ENCODE results near the gene PIP5K1B.

PIP5K1B gene

DNA sequence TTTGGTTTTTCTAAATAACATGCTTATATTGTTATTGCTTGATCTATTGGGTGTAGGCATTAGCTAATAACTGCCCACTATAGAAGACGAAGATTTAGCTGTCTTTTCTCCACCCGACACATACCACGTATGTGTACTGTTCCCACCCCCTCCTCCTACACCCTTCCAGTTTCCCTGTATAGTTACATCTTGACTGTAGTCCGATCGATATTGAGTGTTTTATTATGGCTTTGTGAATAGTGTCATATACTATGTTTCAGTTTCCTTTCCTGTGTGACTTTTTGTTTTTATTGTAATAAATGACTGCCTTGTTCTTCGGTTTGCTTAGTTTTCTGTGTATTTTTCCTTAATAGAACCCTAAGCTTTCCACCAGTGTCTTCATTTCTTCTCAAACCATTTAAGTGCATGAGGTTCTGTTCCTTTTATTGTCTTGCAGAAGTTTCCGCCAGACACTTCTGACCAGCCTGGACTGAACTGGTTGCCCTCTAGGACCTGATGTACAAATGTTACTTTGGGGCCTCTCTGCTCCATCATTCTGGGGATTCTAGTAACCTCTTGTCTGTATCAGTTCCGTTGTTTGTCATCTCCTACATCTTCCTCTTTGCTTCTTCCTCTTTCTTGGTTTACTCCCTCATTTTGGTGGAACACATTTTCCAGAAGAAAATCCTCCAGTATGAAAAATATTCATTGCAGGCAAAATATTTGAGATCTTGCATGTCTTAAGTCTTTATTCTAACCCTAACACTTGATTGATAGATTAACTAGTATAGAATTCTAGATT, 247.0 kb downstream of the PIP5K1B start:
- Histone ChIP-seq H3K79me2 (ENCODE audit: control insufficient read depth, insufficient read depth, low read length, unreplicated experiment) (no peaks in the 10 kb centered on the region), H3K27ac (ENCODE audit: low read depth, low read length) (no peak overlapping the region), H3K27me3 (ENCODE audit: insufficient read depth, low read length) (peaks cover 32% of the 10 kb centered on the region), H3K36me3 (ENCODE audit: insufficient read depth, low read length) (no peaks in the 10 kb centered on the region), H3K4me1 (ENCODE audit: control insufficient read depth, insufficient read depth, low read length, unreplicated experiment) (no peaks in the 10 kb centered on the region), H3K4me3 (ENCODE audit: low read depth, low read length) (no peak overlapping the region), H2AFZ (ENCODE audit: low read length, unreplicated experiment) (no peak overlapping the region)

DNA sequence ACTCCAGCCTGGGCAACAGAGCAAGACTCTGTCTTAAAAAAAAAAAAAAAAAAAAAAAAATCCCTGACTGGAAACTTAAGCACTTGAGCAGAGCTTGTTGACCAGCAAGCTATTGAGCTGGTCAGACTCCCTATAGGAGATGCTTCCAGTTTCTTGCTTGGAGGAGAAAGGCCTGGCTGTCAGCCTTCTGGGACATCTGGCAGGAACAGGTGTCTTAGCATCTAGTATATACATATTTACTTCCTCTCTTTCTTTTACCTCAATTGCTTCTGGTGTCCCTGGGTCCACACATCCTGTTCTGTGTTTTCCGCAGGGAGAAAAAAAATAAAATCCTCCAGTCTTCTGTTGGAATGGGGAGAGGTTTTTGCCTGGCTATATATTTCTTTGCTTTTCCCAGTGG, 248.7 kb downstream of the PIP5K1B start:
- no peak overlapping the region for H3K4me3 ChIP-seq (ENCODE audit: low read depth, low read length)
- H3K36me3 ChIP-seq (ENCODE audit: insufficient read depth, low read length) = no peaks in the 10 kb centered on the region
- peaks cover 23% of the 10 kb centered on the region for H3K27me3 ChIP-seq (ENCODE audit: insufficient read depth, low read length)
- H2AFZ ChIP-seq (ENCODE audit: low read length, unreplicated experiment) = no peak overlapping the region
- no peak overlapping the region for H3K27ac ChIP-seq (ENCODE audit: low read depth, low read length)
- H3K79me2 ChIP-seq (ENCODE audit: control insufficient read depth, insufficient read depth, low read length, unreplicated experiment) = no peaks in the 10 kb centered on the region
- H3K4me1 ChIP-seq (ENCODE audit: control insufficient read depth, insufficient read depth, low read length, unreplicated experiment) = no peaks in the 10 kb centered on the region

DNA sequence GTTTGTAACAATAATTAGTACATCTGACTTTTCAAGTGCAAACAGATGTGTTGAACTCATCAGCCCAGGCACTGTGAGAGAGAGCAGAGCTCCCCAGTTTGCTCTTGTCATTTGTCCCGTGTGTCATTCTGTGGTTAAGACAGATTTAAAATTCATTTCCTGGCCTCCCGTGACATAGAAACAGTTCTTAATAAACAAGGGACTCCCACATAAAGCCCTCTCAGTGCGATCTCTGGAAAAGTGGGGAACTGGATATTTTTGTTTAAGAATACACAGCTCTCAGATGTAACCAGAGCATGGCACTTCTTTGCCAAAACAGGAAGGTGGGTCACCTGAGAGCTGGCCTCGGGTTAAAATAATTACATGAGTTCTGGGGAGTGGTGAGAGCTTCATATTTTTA, 250.3 kb downstream of the PIP5K1B start:
- Histone ChIP-seq H3K79me2 (ENCODE audit: control insufficient read depth, insufficient read depth, low read length, unreplicated experiment) (no peaks in the 10 kb centered on the region), H2AFZ (ENCODE audit: low read length, unreplicated experiment) (no peak overlapping the region), H3K4me1 (ENCODE audit: control insufficient read depth, insufficient read depth, low read length, unreplicated experiment) (no peaks in the 10 kb centered on the region), H3K4me3 (ENCODE audit: low read depth, low read length) (no peak overlapping the region), H3K27ac (ENCODE audit: low read depth, low read length) (no peak overlapping the region), H3K27me3 (ENCODE audit: insufficient read depth, low read length) (peaks cover 30% of the 10 kb centered on the region), H3K36me3 (ENCODE audit: insufficient read depth, low read length) (no peaks in the 10 kb centered on the region)

GRCh38 chr9:68957479-68957878, 252.4 kb downstream of the PIP5K1B start:
- peaks cover 29% of the 10 kb centered on the region for H3K27me3 ChIP-seq (ENCODE audit: insufficient read depth, low read length)
- no peaks in the 10 kb centered on the region for H3K36me3 ChIP-seq (ENCODE audit: insufficient read depth, low read length)

DNA sequence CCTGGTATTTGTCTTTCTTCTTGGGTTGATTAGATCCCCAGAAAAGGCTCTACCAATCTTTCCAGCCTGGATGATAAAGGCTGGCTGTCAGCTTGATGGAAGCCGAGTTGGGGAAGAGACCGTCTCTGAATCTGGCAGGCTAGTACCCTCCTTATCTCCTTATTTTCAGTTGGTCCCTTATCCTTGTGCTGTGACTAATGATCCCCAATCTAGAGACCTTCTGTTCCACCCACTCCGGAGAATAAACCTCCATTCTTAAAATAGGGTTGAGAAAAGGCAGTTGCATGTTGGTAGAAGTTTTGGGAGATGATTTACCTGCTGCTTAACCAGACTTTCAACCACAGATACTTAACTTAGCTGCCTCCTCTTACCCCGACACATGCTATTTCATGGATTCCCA, 256.5 kb downstream of the PIP5K1B start:
- H3K4me3 ChIP-seq (ENCODE audit: low read depth, low read length) = no peak overlapping the region
- peaks cover 33% of the 10 kb centered on the region for H3K27me3 ChIP-seq (ENCODE audit: insufficient read depth, low read length)
- H2AFZ ChIP-seq (ENCODE audit: low read length, unreplicated experiment) = no peak overlapping the region
- H3K79me2 ChIP-seq (ENCODE audit: control insufficient read depth, insufficient read depth, low read length, unreplicated experiment) = no peaks in the 10 kb centered on the region
- H3K36me3 ChIP-seq (ENCODE audit: insufficient read depth, low read length) = no peaks in the 10 kb centered on the region
- no peak overlapping the region for H3K27ac ChIP-seq (ENCODE audit: low read depth, low read length)
- no peaks in the 10 kb centered on the region for H3K4me1 ChIP-seq (ENCODE audit: control insufficient read depth, insufficient read depth, low read length, unreplicated experiment)

More at GRCh38 chr9:68957479-68957878, 252.4 kb downstream of the PIP5K1B start:
- Histone ChIP-seq H3K79me2 (ENCODE audit: control insufficient read depth, insufficient read depth, low read length, unreplicated experiment) (no peaks in the 10 kb centered on the region), H3K4me1 (ENCODE audit: control insufficient read depth, insufficient read depth, low read length, unreplicated experiment) (no peaks in the 10 kb centered on the region), H3K4me3 (ENCODE audit: low read depth, low read length) (no peak overlapping the region), H3K27ac (ENCODE audit: low read depth, low read length) (no peak overlapping the region), H2AFZ (ENCODE audit: low read length, unreplicated experiment) (no peak overlapping the region)

GRCh38 chr9:68963416-68963815, 258.4 kb downstream of the PIP5K1B start:
- no peak overlapping the region for H2AFZ ChIP-seq (ENCODE audit: low read length, unreplicated experiment)
- H3K36me3 ChIP-seq (ENCODE audit: insufficient read depth, low read length) = no peaks in the 10 kb centered on the region
- no peak overlapping the region for H3K4me3 ChIP-seq (ENCODE audit: low read depth, low read length)
- no peaks in the 10 kb centered on the region for H3K4me1 ChIP-seq (ENCODE audit: control insufficient read depth, insufficient read depth, low read length, unreplicated experiment)
- peaks cover 33% of the 10 kb centered on the region for H3K27me3 ChIP-seq (ENCODE audit: insufficient read depth, low read length)
- no peaks in the 10 kb centered on the region for H3K79me2 ChIP-seq (ENCODE audit: control insufficient read depth, insufficient read depth, low read length, unreplicated experiment)
- no peak overlapping the region for H3K27ac ChIP-seq (ENCODE audit: low read depth, low read length)

- Histone ChIP-seq H3K79me2 (ENCODE audit: control insufficient read depth, insufficient read depth, low read length, unreplicated experiment) (no peaks in the 10 kb centered on the region), H3K4me3 (ENCODE audit: low read depth, low read length) (no peak overlapping the region), H2AFZ (ENCODE audit: low read length, unreplicated experiment) (no peak overlapping the region), H3K27me3 (ENCODE audit: insufficient read depth, low read length) (peaks cover 33% of the 10 kb centered on the region), H3K4me1 (ENCODE audit: control insufficient read depth, insufficient read depth, low read length, unreplicated experiment) (no peaks in the 10 kb centered on the region), H3K36me3 (ENCODE audit: insufficient read depth, low read length) (no peaks in the 10 kb centered on the region), H3K27ac (ENCODE audit: low read depth, low read length) (no peak overlapping the region)
Measured at GRCh38 chr9:68964102-68964541, 259.1 kb downstream of the PIP5K1B start.

DNA sequence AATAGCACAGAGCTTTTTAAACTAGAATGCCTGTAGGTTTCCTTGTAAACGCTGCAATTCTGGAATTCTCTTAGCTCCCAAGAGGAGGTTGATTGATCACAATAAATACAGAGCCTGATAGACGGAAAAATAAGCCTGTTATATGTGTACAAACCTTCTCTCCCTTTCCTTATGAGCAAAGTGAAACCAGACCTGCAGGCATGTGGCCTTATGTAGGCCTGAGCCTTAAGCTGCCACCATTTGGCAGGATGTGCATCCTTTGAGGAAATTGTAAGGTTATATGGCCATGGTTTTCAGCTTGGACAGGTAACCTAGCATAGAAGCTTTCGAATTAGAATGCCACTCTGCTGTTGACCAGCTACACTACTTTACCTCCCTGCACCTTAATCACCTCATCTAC, 259.7 kb downstream of the PIP5K1B start:
- no peak overlapping the region for H3K4me3 ChIP-seq (ENCODE audit: low read depth, low read length)
- no peak overlapping the region for H3K27ac ChIP-seq (ENCODE audit: low read depth, low read length)
- no peak overlapping the region for H2AFZ ChIP-seq (ENCODE audit: low read length, unreplicated experiment)

GRCh38 chr9:68966496-68966944, 261.5 kb downstream of the PIP5K1B start:
- Histone ChIP-seq H3K4me3 (ENCODE audit: low read depth, low read length) (no peak overlapping the region), H3K27ac (ENCODE audit: low read depth, low read length) (no peak overlapping the region), H3K27me3 (ENCODE audit: insufficient read depth, low read length) (peaks cover 24% of the 10 kb centered on the region), H3K36me3 (ENCODE audit: insufficient read depth, low read length) (no peaks in the 10 kb centered on the region), H2AFZ (ENCODE audit: low read length, unreplicated experiment) (no peak overlapping the region), H3K4me1 (ENCODE audit: control insufficient read depth, insufficient read depth, low read length, unreplicated experiment) (no peaks in the 10 kb centered on the region), H3K79me2 (ENCODE audit: control insufficient read depth, insufficient read depth, low read length, unreplicated experiment) (no peaks in the 10 kb centered on the region)

More for the DNA sequence above, 259.7 kb downstream of the PIP5K1B start:
- Histone ChIP-seq H3K79me2 (ENCODE audit: control insufficient read depth, insufficient read depth, low read length, unreplicated experiment) (no peaks in the 10 kb centered on the region), H3K4me1 (ENCODE audit: control insufficient read depth, insufficient read depth, low read length, unreplicated experiment) (no peaks in the 10 kb centered on the region), H3K36me3 (ENCODE audit: insufficient read depth, low read length) (no peaks in the 10 kb centered on the region), H3K27me3 (ENCODE audit: insufficient read depth, low read length) (peaks cover 30% of the 10 kb centered on the region)

DNA sequence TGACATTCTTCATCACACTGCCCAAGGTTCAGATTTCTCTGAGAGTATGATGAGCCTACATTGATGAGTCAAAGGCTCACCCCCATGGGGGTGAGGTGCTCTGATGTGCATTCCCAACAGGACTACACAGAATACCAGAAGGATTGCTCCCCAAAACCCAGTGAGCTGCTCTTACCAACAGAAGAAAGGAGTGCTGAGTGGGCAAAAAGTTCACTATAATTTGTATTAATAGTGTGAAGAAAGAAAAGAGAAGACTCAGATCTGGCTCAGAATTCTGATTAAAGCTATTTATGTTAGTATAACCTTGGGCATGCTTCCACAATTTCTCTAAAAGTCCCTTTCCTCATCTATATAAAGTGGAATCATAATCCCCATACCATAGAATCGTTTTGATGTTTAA, 262.8 kb downstream of the PIP5K1B start:
- no peak overlapping the region for H2AFZ ChIP-seq (ENCODE audit: low read length, unreplicated experiment)
- H3K27ac ChIP-seq (ENCODE audit: low read depth, low read length) = no peak overlapping the region
- H3K4me1 ChIP-seq (ENCODE audit: control insufficient read depth, insufficient read depth, low read length, unreplicated experiment) = no peaks in the 10 kb centered on the region
- no peaks in the 10 kb centered on the region for H3K79me2 ChIP-seq (ENCODE audit: control insufficient read depth, insufficient read depth, low read length, unreplicated experiment)
- H3K27me3 ChIP-seq (ENCODE audit: insufficient read depth, low read length) = 0 out of 2 replicates have a peak, but pooled peaks cover 15% of the 10 kb centered on the region
- H3K4me3 ChIP-seq (ENCODE audit: low read depth, low read length) = no peak overlapping the region
- no peaks in the 10 kb centered on the region for H3K36me3 ChIP-seq (ENCODE audit: insufficient read depth, low read length)

GRCh38 chr9:68969538-68969937, 264.5 kb downstream of the PIP5K1B start:
- H2AFZ ChIP-seq (ENCODE audit: low read length, unreplicated experiment) = no peak overlapping the region
- H3K4me1 ChIP-seq (ENCODE audit: control insufficient read depth, insufficient read depth, low read length, unreplicated experiment) = no peaks in the 10 kb centered on the region
- peaks cover 10% of the 10 kb centered on the region; the same call in 1 of the 2 replicates for H3K27me3 ChIP-seq (ENCODE audit: insufficient read depth, low read length)
- H3K4me3 ChIP-seq (ENCODE audit: low read depth, low read length) = no peak overlapping the region
- no peaks in the 10 kb centered on the region for H3K79me2 ChIP-seq (ENCODE audit: control insufficient read depth, insufficient read depth, low read length, unreplicated experiment)
- no peak overlapping the region for H3K27ac ChIP-seq (ENCODE audit: low read depth, low read length)
- H3K36me3 ChIP-seq (ENCODE audit: insufficient read depth, low read length) = no peaks in the 10 kb centered on the region

Measured in ACC112 (cell line).